Heart left ventricle (tissue), 16 donors: ENCODE measurements around the gene C5orf47. TPM values are rescaled to one million over a fixed set of nuclear protein-coding genes. Genes with fewer than 3 reads are reported as not detected.

Experiments
- ATAC-seq, 4 donors: fragments of 200-7000 bp; cut with Tn5 transposase; one replicate each; pipeline ENCODE4 v1.9.1; 2020 to 2022; ENCODE audit warnings: moderate library complexity in 4 of 4, mild to moderate bottlenecking in 3 of 4, moderate number of reproducible peaks in 1 of 4
- DNase-seq, 5 donors: peaks; one replicate each; pipeline ENCODE4 v3.0.0-alpha.2; 2020
- H3K27ac ChIP-seq, 12 donors: fragments of 200-600 bp; sonication (generic) in 4 of 12; one replicate each; pipeline versions ENCODE4 v1.5.0 to v1.8.0; 2016 to 2022; ENCODE audit warnings: mild to moderate bottlenecking in 2 of 12
- H3K27me3 ChIP-seq, 9 donors: fragments of 200-600 bp; sonication (generic) in 2 of 9; one replicate each; pipeline versions ENCODE4 v1.5.1 to v1.8.0; 2016 to 2022; ENCODE audit warnings: mild to moderate bottlenecking in 3 of 9
- H3K36me3 ChIP-seq, 9 donors: fragments of 200-600 bp; sonication (generic) in 2 of 9; one replicate each; pipeline versions ENCODE4 v1.5.0 to v1.8.0; 2018 to 2022; ENCODE audit warnings: mild to moderate bottlenecking in 2 of 9
- H3K4me1 ChIP-seq, 12 donors: fragments of 200-600 bp; sonication (generic) in 4 of 12; one replicate each; pipeline versions ENCODE4 v1.5.0 to v1.8.0; 2016 to 2022; ENCODE audit warnings: mild to moderate bottlenecking in 3 of 12
- H3K4me3 ChIP-seq, 12 donors: fragments of 200-600 bp; sonication (generic) in 4 of 12; one replicate each; pipeline versions ENCODE4 v1.5.0 to v1.8.0; 2017 to 2022; ENCODE audit warnings: mild to moderate bottlenecking in 9 of 12, moderate library complexity in 4 of 12
- H3K9me3 ChIP-seq, 12 donors: fragments of 200-600 bp; sonication (generic) in 4 of 12; one replicate each; pipeline versions ENCODE4 v1.5.0 to v1.8.0; 2016 to 2022; ENCODE audit warnings: mild to moderate bottlenecking in 1 of 12
- CTCF ChIP-seq, 12 donors: fragments of 200-600 bp; sonication (generic) in 4 of 12; IDR thresholded peaks; one replicate each; pipeline versions ENCODE4 v1.5.0 to v1.8.0; 2018 to 2022; ENCODE audit warnings: antibody characterized with exemption in 12 of 12, mild to moderate bottlenecking in 5 of 12
- POLR2A ChIP-seq, 2 donors: fragments of 450-650 bp; IDR thresholded peaks; one replicate each; pipeline ENCODE4 v1.6.1; 2017; ENCODE audit warnings: antibody characterized with exemption in 2 of 2, mild to moderate bottlenecking in 2 of 2, moderate library complexity in 2 of 2
- WGBS, 4 donors: extraction: QIAGEN DNeasy Blood & Tissue Kit in 2 of 4; methylation state at CpG; one replicate each; pipeline versions ENCODE4 v1.1.5 to v1.1.7; 2013 to 2018; 5-methylcytosine and 5-hydroxymethylcytosine counted together
- intact Hi-C, 10 donors: fragments of 100-400 bp; cut with DNase I; formaldehyde crosslinking; loops; one replicate each; pipeline versions ENCODE4 v1.11.1 to v1.14.2; 2022
- polyA plus RNA-seq, 2 donors: library from polyadenylated mRNA; stranded (reverse); fragments of 200-250 nt; gene quantifications; one replicate each; pipeline ENCODE4 v1.2.3, GENCODE V29; 2013
- total RNA-seq, 9 donors: library from RNA; depleted of rRNA in 2 of 9; stranded (reverse); fragments of >200 nt in 2 of 9; fragmentation: NEBNext Ultra II Directional in 3 of 9; extraction: Animal tissue kit (Norgen Biotek cat#: 25700) in 3 of 9; gene quantifications; one replicate each; pipeline versions ENCODE4 v1.1.0 to v1.2.4, GENCODE V29; 2016 to 2023
- donor health status: ischemic (EF 13 %, LVEDD 7.1; RV severe dilation, severe dysfunction).
- donor health status: healthy with polysubstance abuse.
- donor health status: DM: no; HTN: yes; CAD: no.
- donor health status: DM: no; HTN: no; CAD: no.
- donor health status: ischemic (EF 25% LVEDD 6.9; RV normal size, moderate dysfunction).
- donor health status: ischemic (EF 25% LVEDD 5.7; RV mildly dilated, moderate dysfunction).
- donor health status: healthy.
- donor health status: DM: yes; HTN: yes; CAD: no.
- donor health status: ischemic (EF 35%, LVEDD 5.7; RV mildly dilated, moderate dysfunction).
- donor health status: nonischemic (EF 11% LVEDD 7.7; RV severe dilation, severe dysfunction).
- donor health status: DM: yes; HTN: yes; CAD: no.
- donor health status: PGD.
- donor health status: ischemic (EF 29% LVEDD 5.4; RV normal size, mild dysfunction).
- donor health status: nonischemic (EF 23%, LVEDD 6.1; RV moderate dilation, normal function).

C5orf47 gene
- total and polyA plus RNA-seq, 11 donors = 0.12 to 0.58 (median 0.15) TPM; not detected in 7

GRCh38 chr5:173964506-173964905 is 24.5 kb upstream of the C5orf47 start:
- no peak overlapping the region for H3K4me3 ChIP-seq
- no peak for ATAC-seq
- peak overlapping the region in 1 of 12 donors; percentile 18 for H3K27ac ChIP-seq
- H3K4me1 ChIP-seq = peaks cover 0 to 31% (median 3%) of the 10 kb centered on the region in 12 donors
- no peak for TF ChIP-seq CTCF (IDR thresholded peaks at IDR 0.05)
- TF ChIP-seq POLR2A (IDR thresholded peaks at IDR 0.05) = no peak
- H3K27me3 ChIP-seq = no peaks in the 10 kb centered on the region
- DNase-seq = no peak
- H3K36me3 ChIP-seq = peaks cover 0 to 21% (median 8%) of the 10 kb centered on the region in 9 donors
- intact Hi-C loops = loop anchor here in 1 of 10 donors (10.0 kb wide), 1 partner anchor 200 kb away; no protein-coding TSS in a partner anchor
- 70 to 92% (median 81%) methylated on average over 1 of the region's 1 CpG for WGBS, 4 donors
- no peaks in the 10 kb centered on the region for H3K9me3 ChIP-seq

GRCh38 chr5:173967241-173967640 is 21.7 kb upstream of the C5orf47 start:
- DNase-seq (no peak), ATAC-seq (no peak)
- Histone ChIP-seq H3K9me3 (no peaks in the 10 kb centered on the region), H3K27ac (no peak overlapping the region), H3K4me3 (no peak overlapping the region), H3K4me1 (peaks cover 0 to 27% (median 4%) of the 10 kb centered on the region in 12 donors), H3K36me3 (peaks cover 0 to 3% (median 0%) of the 10 kb centered on the region in 9 donors), H3K27me3 (no peaks in the 10 kb centered on the region)
- intact Hi-C loops = loop anchor here in 1 of 10 donors (10.0 kb wide), 1 partner anchor 202 kb away; no protein-coding TSS in a partner anchor
- TF ChIP-seq POLR2A (IDR thresholded peaks at IDR 0.05) (no peak), CTCF (IDR thresholded peaks at IDR 0.05) (no peak)
- 50 to 68% (median 57%) methylated on average over 4 of the region's 4 CpGs for WGBS, 4 donors

DNA sequence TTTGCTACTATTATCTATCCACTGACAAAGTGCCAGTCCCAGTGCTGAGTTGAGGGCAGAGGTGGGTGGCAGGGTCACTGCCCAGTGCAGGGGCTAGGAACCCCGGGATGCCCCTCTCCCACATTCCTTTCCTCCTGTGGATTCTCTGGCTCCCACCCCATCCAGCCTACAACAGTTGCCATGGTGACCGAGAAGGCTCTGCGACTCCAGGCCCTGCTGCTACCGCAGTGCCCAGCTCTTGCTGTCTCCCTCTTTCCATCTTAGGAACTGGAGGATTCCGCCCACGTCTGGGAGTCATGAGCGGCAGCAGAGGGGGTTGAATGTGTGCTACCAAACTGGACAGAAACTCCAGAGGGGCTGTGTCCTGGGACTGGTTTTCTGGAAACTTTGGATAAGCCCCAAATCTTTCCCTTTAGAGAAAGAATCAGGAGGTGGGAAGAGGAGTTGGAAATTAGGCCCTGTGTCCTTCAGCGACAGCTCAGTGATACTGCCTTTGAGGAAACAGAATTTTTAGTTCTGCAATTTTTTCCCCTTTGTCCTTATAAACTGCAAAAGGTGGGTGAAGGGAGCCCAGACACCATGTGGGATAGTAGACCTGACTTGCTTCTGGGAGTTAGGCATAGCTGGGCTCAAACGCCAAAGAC is 20.7 kb upstream of the C5orf47 start:
- no peaks in the 10 kb centered on the region for H3K27me3 ChIP-seq
- no peak overlapping the region for H3K4me3 ChIP-seq
- no peaks in the 10 kb centered on the region for H3K9me3 ChIP-seq
- intact Hi-C loops = loop anchor here in 1 of 10 donors (10.0 kb wide), 1 partner anchor 203 kb away; no protein-coding TSS in a partner anchor
- DNase-seq (no peak), ATAC-seq (no peak)
- TF ChIP-seq CTCF (IDR thresholded peaks at IDR 0.05) (no peak), POLR2A (IDR thresholded peaks at IDR 0.05) (no peak)
- H3K27ac ChIP-seq = no peak overlapping the region
- no peaks in the 10 kb centered on the region for H3K36me3 ChIP-seq
- peaks cover 0 to 27% (median 6%) of the 10 kb centered on the region in 12 donors for H3K4me1 ChIP-seq
- 66 to 70% (median 68%) methylated on average over 9 of the region's 9 CpGs for WGBS, 4 donors

DNA sequence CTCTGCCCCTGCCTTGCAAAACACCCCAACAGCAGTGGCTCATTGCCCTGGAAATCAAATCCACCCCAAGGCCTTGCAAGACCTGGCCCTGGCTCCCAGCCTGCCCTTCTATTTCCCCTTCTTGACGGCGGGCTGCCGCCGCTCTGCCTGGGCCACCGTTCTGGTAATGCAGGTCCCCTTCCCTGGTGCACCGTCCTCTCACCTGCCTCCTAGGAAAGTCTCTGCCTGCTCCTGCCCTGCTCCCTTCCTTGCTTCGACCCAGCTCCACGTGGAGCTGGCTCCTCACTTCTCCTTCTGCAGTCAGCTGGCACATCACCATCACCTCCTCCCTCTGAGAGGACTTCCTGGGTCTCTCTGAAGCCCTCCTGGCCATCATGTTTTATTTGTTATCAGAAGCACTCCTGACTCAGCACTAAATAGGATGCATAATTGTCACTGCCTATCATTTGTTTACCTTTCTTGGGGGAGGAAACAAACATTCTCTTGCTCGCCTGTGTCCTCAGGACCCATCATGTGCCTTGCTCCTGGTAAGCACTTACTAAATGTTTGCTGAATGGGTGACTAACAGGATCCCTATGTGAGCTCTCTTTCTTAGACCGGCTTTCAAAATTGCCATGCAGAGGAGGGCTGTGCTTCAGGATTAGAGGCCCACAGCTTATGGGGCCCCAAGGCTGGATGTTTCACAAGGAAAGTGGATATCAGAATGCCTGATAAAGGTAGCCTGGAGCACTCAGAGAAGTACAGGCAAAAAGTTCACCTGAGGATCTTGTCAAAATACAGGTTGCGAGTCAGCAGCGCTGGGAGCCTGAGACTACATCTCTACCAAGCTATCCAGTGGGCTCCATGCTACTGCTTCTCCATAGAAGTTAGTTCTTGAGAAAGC is 19.6 kb upstream of the C5orf47 start:
- 73 to 82% (median 79%) methylated on average over 12 of the region's 12 CpGs for WGBS, 4 donors

More for the DNA sequence above, 19.6 kb upstream of the C5orf47 start:
- H3K36me3 ChIP-seq = no peaks in the 10 kb centered on the region
- no peak overlapping the region for H3K27ac ChIP-seq
- H3K4me3 ChIP-seq = no peak overlapping the region
- H3K27me3 ChIP-seq = peaks cover 0 to 4% (median 0%) of the 10 kb centered on the region in 9 donors
- H3K9me3 ChIP-seq = no peaks in the 10 kb centered on the region
- no peak for ATAC-seq
- no peak for TF ChIP-seq CTCF (IDR thresholded peaks at IDR 0.05)
- TF ChIP-seq POLR2A (IDR thresholded peaks at IDR 0.05) = no peak
- H3K4me1 ChIP-seq = peaks cover 0 to 25% (median 9%) of the 10 kb centered on the region in 12 donors
- intact Hi-C loops = loop anchor here in 8 of 10 donors (2.0 to 10.0 kb wide), 6 partner anchors 72 to 345 kb away; partner anchors contain the start of gene CPEB4 (in 1 of the 8)
- DNase-seq = no peak
